ENCODE data around the gene ALS2.

ALS2 gene

DNA sequence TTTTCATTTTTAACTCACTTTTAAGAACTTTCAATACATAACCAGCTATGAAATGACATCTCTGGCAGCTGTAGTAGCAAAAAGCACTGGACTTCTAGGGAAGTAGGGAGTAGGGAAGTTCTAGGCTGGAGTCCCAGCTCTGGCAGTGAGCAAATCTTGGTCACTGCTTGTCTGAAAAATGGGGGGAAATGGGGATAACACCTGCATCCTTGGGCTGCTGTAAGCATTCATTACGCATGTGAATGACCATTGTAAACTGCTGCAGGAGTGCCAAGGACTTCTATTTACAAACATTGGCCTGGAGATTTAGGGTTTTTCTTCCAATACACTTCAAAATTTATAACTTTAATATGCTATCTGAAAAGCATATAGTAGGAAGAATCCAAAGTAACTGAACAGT, 81.3 kb downstream of the ALS2 start:
- DNase-seq (ENCODE audit: low spot score): no peak
- no peak for TF ChIP-seq CTCF (IDR thresholded peaks at IDR 0.05; ENCODE audit: extremely low read depth, insufficient read depth, missing control alignments)
- in situ Hi-C loops (cut with MboI; ENCODE audit: low pct_unique_long_range_greater_than_20kb, low sequenced_read_pairs, unreplicated experiment): no loop called here

DNA sequence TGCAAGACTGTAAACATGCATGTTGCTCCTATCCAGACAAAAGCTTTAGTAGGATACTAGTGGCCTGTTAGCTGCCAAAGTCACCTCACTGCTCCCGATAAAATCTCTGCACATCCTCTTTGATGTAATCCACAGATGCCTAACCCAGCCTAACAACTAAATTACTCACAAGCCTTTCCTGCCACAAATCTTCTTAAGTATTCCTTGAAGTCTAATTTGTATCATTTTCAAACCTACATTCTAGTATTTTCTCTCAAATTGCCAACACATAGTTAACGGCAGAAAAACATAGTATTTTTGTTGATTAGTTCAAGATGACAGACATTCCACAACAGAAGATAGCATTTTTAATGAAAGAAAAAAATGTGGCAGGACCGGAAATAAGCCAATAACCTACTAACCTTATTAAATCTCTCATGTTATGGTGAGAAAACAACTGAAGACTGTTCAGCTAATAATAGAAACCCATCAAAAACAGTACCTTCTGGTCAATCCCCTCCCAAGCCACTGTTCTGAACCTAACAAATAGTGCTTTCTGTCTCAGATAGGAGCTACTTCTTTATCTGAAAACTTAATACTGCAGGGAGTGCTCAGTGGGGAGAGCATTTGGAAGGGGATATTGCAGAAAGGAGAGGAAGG, 82.0 kb downstream of the ALS2 start, which contains the start of gene MPP4:
Gene MPP4, minus strand, starts transcription at position 57 of the 639 bp plus-strand sequence. CDS start 4,690 bp downstream, outside the sequence.
- TF ChIP-seq CTCF (IDR thresholded peaks at IDR 0.05; ENCODE audit: extremely low read depth, insufficient read depth, missing control alignments): no peak
- no peak for DNase-seq (ENCODE audit: low spot score)
- in situ Hi-C loops (cut with MboI; ENCODE audit: low pct_unique_long_range_greater_than_20kb, low sequenced_read_pairs, unreplicated experiment): no loop called here

DNA sequence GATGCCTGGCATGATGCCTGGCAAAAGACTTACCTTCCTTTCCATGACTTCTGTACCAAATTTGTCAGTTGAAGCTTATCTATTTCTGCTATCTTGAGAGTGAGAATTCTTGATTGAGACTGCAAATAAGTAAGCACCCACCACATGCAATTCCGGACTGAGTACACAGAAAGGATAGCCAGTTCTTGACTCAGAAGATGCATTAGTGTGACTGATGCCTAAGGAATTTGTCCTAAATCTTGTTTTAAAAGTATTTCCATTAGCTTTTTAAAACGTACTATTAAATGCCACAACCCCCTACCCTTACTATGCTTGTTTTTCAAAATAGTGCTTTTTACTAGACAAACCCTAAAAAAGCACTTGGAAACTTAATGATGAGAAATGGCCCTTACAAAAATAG, 82.8 kb downstream of the ALS2 start:
- no peak for TF ChIP-seq CTCF (IDR thresholded peaks at IDR 0.05; ENCODE audit: extremely low read depth, insufficient read depth, missing control alignments)
- in situ Hi-C loops (cut with MboI; ENCODE audit: low pct_unique_long_range_greater_than_20kb, low sequenced_read_pairs, unreplicated experiment): no loop called here
- DNase-seq (ENCODE audit: low spot score): no peak

DNA sequence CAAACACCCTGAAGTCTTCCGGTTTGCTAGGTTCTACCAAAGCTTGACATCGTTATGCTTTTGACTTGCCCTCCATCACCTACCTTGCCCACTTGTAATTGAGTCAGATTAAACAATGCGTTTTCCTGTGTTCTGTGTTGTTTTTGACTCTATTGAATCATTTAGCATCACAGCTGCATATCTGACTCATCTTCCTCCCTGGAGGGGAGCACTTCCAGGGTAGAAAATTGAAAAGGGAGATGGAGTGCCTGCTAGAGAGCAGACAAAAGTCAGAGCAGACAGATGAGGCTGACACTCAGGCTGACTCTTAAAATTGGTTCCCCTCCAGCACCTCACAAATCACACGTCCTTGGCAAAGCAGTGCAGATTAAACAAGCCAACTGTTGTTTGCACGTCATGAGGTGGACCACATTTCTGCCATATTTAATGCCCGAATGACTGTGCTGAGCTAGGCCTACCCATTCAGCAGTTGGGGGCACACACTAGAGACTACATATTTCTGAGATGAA, 84.5 kb downstream of the ALS2 start:
- in situ Hi-C loops (cut with MboI; ENCODE audit: low pct_unique_long_range_greater_than_20kb, low sequenced_read_pairs, unreplicated experiment): no loop called here
- no peak for DNase-seq (ENCODE audit: low spot score)
- no peak for TF ChIP-seq CTCF (IDR thresholded peaks at IDR 0.05; ENCODE audit: extremely low read depth, insufficient read depth, missing control alignments)

DNA sequence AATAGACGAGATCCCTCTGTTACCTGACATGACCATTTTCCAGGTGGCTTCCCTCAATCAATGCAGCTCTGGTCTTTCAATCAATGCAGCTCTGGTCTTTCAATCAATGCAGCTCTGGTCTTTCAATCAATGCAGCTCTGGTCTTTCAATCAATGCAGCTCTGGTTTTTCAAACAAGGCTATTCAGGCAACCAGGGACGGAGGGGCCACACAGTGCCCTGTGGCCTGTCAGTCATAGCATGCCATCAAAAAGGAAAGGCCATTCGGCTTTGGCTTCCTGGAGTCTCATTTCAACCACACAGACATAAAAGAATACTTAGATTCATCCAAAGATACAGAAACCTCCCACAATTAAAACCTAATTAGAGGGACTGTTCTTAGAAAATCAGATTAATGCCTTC, 95.6 kb downstream of the ALS2 start:
- in situ Hi-C loops (cut with MboI; ENCODE audit: low pct_unique_long_range_greater_than_20kb, low sequenced_read_pairs, unreplicated experiment): no loop called here
- no peak for DNase-seq (ENCODE audit: low spot score)
- no peak for TF ChIP-seq CTCF (IDR thresholded peaks at IDR 0.05; ENCODE audit: extremely low read depth, insufficient read depth, missing control alignments)

GRCh38 chr2:201680743-201681142, 100.0 kb downstream of the ALS2 start:
- in situ Hi-C loops (cut with MboI; ENCODE audit: low pct_unique_long_range_greater_than_20kb, low sequenced_read_pairs, unreplicated experiment): no loop called here
- TF ChIP-seq CTCF (IDR thresholded peaks at IDR 0.05; ENCODE audit: extremely low read depth, insufficient read depth, missing control alignments): peak; percentile 52
- peak; percentile 31 for DNase-seq (ENCODE audit: low spot score)
